ENCODE data around the gene FOXJ1. TPM values are rescaled to one million over a fixed set of nuclear protein-coding genes. Genes with fewer than 3 reads are reported as not detected.

Gene FOXJ1
- polyA plus RNA-seq, 1 of the 3 experiments (the other 2 are of a cell fraction) = not detected

DNA sequence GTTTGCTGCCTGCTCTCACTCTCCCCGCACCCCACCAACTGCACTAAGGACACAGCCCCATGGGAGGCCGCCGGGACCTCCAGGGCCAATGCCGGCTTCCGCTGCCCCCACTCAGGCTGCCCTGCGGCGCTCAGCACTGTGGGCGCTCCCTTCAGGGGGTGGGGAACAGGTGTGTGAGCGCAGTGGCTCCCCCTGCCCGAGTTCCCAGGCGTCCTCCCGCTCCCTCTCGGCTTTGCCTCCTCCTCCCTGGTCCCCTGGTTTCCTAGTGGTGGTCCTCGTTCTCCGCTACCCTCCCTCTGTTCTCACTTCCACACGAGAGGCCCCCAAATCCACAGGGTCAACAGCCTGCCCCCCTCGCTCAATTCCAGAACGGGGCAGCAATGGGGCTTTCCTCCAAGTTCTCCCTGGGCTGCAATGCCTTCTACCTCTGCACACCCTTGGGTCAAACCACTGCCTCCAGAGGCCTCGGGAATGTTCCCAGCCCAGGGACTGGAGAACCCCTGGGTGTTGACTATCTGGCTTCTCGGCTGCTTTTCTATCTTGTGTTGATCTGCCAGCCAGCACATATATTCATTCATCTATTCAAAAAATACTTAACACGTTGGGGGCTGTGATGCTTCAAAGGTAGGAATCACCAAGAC lies 9.9 kb downstream of the FOXJ1 start (continued):
- TF ChIP-seq, protein P1, sequence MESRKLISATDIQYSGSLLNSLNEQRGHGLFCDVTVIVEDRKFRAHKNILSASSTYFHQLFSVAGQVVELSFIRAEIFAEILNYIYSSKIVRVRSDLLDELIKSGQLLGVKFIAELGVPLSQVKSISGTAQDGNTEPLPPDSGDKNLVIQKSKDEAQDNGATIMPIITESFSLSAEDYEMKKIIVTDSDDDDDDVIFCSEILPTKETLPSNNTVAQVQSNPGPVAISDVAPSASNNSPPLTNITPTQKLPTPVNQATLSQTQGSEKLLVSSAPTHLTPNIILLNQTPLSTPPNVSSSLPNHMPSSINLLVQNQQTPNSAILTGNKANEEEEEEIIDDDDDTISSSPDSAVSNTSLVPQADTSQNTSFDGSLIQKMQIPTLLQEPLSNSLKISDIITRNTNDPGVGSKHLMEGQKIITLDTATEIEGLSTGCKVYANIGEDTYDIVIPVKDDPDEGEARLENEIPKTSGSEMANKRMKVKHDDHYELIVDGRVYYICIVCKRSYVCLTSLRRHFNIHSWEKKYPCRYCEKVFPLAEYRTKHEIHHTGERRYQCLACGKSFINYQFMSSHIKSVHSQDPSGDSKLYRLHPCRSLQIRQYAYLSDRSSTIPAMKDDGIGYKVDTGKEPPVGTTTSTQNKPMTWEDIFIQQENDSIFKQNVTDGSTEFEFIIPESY (IDR thresholded peaks at IDR 0.05; ENCODE audit: borderline replicate concordance, low read depth) = no peak

DNA sequence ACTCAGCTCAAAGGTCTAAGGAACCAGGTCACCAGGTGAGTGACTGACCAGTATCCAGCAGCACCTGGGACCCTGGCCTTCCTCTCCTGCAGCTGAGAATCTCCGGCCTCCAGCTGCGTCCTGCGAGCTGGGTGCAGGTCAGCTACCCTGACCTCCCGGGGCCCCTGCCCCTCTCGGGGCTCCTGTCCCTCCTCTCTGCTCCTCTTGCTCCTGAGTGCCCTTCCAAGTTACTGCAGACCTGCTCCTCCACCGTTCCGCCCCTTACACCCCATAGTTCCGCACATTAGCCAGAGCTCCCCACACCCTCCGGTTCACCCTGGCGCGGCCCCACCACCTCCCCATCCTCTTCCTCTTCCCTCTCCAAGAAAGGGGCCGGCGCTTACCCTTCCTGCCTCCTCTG lies 10.6 kb downstream of the FOXJ1 start:
- CTCF ChIA-PET = interaction anchor here (0.9 to 18.8 kb wide), 7 partner anchors 9 to 200 kb away, joined by 3 to 332 read pairs (median 4); no protein-coding TSS in a partner anchor
- no peaks in the 10 kb centered on the region for H3K79me2 ChIP-seq (ENCODE audit: insufficient read depth)
- no peaks in the 10 kb centered on the region for H4K20me1 ChIP-seq (ENCODE audit: insufficient read depth)
- H3F3A ChIP-seq (replicated peaks; ENCODE audit: insufficient read depth) = no peaks in the 10 kb centered on the region
- POLR2A ChIA-PET = interaction anchor here (0.6 kb wide), 1 partner anchor 1096 kb away, joined by 3 read pairs; no protein-coding TSS in a partner anchor
- no peak for DNase-seq
- H3K9ac ChIP-seq = no peak overlapping the region
- H3K36me3 ChIP-seq (replicated peaks in 1 of 2; ENCODE audit: control insufficient read depth in 1 of 2, insufficient read depth in 2 of 2, low read length in 1 of 2) = no peaks in the 10 kb centered on the region
- H3K4me3 ChIP-seq (ENCODE audit: low read depth in 2 of 2, low read length in 1 of 2) = no peak overlapping the region
- H3K27me3 ChIP-seq (ENCODE audit: insufficient read depth) = no peaks in the 10 kb centered on the region
- no peaks in the 10 kb centered on the region for H3K4me1 ChIP-seq (ENCODE audit: control insufficient read depth in 1 of 2, insufficient read depth in 2 of 2, low read depth in 1 of 2, low read length in 1 of 2)
- H3K9me2 ChIP-seq = no peaks in the 10 kb centered on the region
- H3K4me2 ChIP-seq = no peak overlapping the region
- H2AFZ ChIP-seq (ENCODE audit: low read depth) = no peak overlapping the region
- TF ChIP-seq ELF1 (IDR thresholded peaks at IDR 0.05) (no peak), POLR2AphosphoS5 (IDR thresholded peaks at IDR 0.05; ENCODE audit: low read depth, low read length) (no peak), NRF1 (IDR thresholded peaks at IDR 0.05; ENCODE audit: low read depth, low read length) (no peak), FOSL2 (IDR thresholded peaks at IDR 0.05; ENCODE audit: borderline replicate concordance, low read depth) (no peak)
- TF ChIP-seq, protein P2, sequence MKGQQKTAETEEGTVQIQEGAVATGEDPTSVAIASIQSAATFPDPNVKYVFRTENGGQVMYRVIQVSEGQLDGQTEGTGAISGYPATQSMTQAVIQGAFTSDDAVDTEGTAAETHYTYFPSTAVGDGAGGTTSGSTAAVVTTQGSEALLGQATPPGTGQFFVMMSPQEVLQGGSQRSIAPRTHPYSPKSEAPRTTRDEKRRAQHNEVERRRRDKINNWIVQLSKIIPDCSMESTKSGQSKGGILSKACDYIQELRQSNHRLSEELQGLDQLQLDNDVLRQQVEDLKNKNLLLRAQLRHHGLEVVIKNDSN (IDR thresholded peaks at IDR 0.05; ENCODE audit: borderline replicate concordance, low read depth) = no peak
- no peak overlapping the region for H3K27ac ChIP-seq (ENCODE audit: low read depth in 2 of 2, low read length in 1 of 2)
- H3K9me3 ChIP-seq = no peaks in the 10 kb centered on the region
- 82% methylated on average over 10 of the region's 13 CpGs for WGBS (ENCODE audit: low lambda C conversion rate)

DNA sequence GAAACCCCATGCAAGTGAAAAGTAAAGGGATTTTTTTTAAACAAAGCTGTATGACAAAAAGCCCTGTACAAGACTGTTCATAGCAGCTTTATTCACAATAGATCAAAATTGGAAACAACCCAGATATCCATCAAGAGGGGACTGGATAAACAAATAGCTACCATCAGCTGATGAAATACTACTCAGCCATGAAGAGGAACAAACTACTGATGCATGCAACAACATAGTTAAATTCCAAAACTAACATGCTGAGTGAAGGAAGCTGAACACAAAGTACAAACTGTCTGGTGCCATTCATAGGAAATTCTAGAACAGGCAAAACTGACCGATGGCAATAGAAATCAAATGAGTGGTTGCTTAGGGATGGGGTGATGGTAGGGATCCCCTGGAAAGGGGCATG lies 15.1 kb downstream of the FOXJ1 start:
- Histone ChIP-seq H3K9ac (no peak overlapping the region), H3K79me2 (ENCODE audit: insufficient read depth) (no peaks in the 10 kb centered on the region), H4K20me1 (ENCODE audit: insufficient read depth) (no peaks in the 10 kb centered on the region), H3K4me2 (no peak overlapping the region), H3K9me2 (no peaks in the 10 kb centered on the region), H3K9me3 (no peaks in the 10 kb centered on the region), H3K27ac (ENCODE audit: low read depth in 2 of 2, low read length in 1 of 2) (no peak overlapping the region), H3K4me1 (ENCODE audit: control insufficient read depth in 1 of 2, insufficient read depth in 2 of 2, low read depth in 1 of 2, low read length in 1 of 2) (no peaks in the 10 kb centered on the region; a peak in 1 of 4 replicates), H3K36me3 (replicated peaks in 1 of 2; ENCODE audit: control insufficient read depth in 1 of 2, insufficient read depth in 2 of 2, low read length in 1 of 2) (no peaks in the 10 kb centered on the region), H3F3A (replicated peaks; ENCODE audit: insufficient read depth) (no peaks in the 10 kb centered on the region), H3K27me3 (ENCODE audit: insufficient read depth) (no peaks in the 10 kb centered on the region), H2AFZ (ENCODE audit: low read depth) (no peak overlapping the region), H3K4me3 (ENCODE audit: low read depth in 2 of 2, low read length in 1 of 2) (no peak overlapping the region)
- TF ChIP-seq GABPA (IDR thresholded peaks at IDR 0.05; ENCODE audit: low read depth) (no peak), SIN3A (IDR thresholded peaks at IDR 0.05; ENCODE audit: borderline replicate concordance, low read depth, low read length) (no peak), RAD21 (IDR thresholded peaks at IDR 0.05; ENCODE audit: low read length) (no peak), RFX5 (IDR thresholded peaks at IDR 0.05; ENCODE audit: low read length) (no peak), FOXJ3 (CRISPR knock-in tag; IDR thresholded peaks at IDR 0.05) (no peak), EP300 (IDR thresholded peaks at IDR 0.05; ENCODE audit: borderline replicate concordance in 1 of 2, low read depth in 1 of 2, low read length in 1 of 2) (no peak), SMC3 (IDR thresholded peaks at IDR 0.05; ENCODE audit: low read depth, low read length) (no peak), FOXM1 (IDR thresholded peaks at IDR 0.05; ENCODE audit: low read depth) (no peak)
- TF ChIP-seq, protein P3, sequence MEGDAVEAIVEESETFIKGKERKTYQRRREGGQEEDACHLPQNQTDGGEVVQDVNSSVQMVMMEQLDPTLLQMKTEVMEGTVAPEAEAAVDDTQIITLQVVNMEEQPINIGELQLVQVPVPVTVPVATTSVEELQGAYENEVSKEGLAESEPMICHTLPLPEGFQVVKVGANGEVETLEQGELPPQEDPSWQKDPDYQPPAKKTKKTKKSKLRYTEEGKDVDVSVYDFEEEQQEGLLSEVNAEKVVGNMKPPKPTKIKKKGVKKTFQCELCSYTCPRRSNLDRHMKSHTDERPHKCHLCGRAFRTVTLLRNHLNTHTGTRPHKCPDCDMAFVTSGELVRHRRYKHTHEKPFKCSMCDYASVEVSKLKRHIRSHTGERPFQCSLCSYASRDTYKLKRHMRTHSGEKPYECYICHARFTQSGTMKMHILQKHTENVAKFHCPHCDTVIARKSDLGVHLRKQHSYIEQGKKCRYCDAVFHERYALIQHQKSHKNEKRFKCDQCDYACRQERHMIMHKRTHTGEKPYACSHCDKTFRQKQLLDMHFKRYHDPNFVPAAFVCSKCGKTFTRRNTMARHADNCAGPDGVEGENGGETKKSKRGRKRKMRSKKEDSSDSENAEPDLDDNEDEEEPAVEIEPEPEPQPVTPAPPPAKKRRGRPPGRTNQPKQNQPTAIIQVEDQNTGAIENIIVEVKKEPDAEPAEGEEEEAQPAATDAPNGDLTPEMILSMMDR (IDR thresholded peaks at IDR 0.05) = no peak
- POLR2A ChIA-PET = no interaction called here
- WGBS (ENCODE audit: low lambda C conversion rate) = 92% methylated on average over 1 of the region's 1 CpG
- CTCF ChIA-PET = interaction anchor here (0.8 to 18.8 kb wide), 14 partner anchors 14 to 272 kb away, joined by 3 to 332 read pairs (median 4); partner anchors contain the start of genes CDK3, EXOC7 and FOXJ1
- no peak for DNase-seq
